Stomach (tissue), 4 donors: Measurements from ENCODE around the gene PNPLA6.

Experiments used
- EP300 ChIP-seq: sonication (generic); formaldehyde crosslinking; IDR thresholded peaks from one replicate; pipeline ENCODE4 v1.6.1; 2017; ENCODE audit warnings: antibody characterized with exemption
- POLR2A ChIP-seq, 4 donors: fragments of 450-650 bp; IDR thresholded peaks; one replicate each; pipeline ENCODE4 v1.6.1; 2016; ENCODE audit warnings: antibody characterized with exemption in 4 of 4, control low read depth in 2 of 4, mild to moderate bottlenecking in 1 of 4, moderate library complexity in 1 of 4
- POLR2AphosphoS5 ChIP-seq, 3 donors: sonication (generic); formaldehyde crosslinking; IDR thresholded peaks; one replicate each; pipeline ENCODE4 v1.6.1; 2016; ENCODE audit warnings: antibody characterized with exemption in 3 of 3
- TF ChIP-seq, protein P1 (sequence below), 7 experiments: fragments of 450-650 bp in 4 of 7; fragments of 200-600 bp in 3 of 7; sonication (generic) in 3 of 7; IDR thresholded peaks; one replicate each; pipeline ENCODE4 v1.5.1; 2016 to 2019; ENCODE audit warnings: antibody characterized with exemption in 7 of 7, control low read depth in 2 of 7, mild to moderate bottlenecking in 1 of 7

DNA sequence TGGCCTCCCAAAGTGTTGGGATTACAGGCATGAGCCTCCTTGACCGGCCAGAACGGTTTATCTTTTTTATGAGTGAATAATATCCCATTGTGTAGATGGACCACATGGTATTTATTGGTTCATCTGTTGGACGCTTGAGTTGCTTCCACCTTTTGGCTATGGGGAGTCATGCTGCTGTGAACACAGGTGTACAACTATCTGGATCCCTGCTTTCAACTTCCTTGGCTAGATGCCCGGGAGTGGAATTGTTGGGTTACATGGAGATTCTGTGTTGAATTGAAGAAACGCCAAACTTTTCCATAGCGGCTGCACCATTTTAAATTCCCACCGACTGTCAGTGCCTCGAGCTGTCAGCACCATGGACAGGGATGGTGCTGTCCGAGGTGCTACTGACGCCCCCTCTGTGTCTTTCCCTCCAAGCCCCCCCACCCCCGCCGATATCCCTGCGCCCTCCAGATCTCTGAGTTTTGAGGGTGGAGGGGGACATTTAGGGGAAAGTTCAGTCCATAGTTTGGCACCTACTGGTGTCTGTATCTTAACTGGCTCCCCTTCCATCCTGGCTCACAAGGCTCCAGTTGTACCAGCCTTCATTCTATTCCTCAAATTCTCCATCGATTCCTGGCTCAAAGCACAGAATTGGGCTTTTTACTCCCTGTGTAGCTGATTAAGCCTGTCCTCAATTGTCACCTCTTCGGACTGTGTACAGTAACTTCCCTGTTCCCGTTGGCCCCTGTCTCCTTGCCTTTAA lies 27.3 kb downstream of the PNPLA6 start:
- TF ChIP-seq, protein P1, sequence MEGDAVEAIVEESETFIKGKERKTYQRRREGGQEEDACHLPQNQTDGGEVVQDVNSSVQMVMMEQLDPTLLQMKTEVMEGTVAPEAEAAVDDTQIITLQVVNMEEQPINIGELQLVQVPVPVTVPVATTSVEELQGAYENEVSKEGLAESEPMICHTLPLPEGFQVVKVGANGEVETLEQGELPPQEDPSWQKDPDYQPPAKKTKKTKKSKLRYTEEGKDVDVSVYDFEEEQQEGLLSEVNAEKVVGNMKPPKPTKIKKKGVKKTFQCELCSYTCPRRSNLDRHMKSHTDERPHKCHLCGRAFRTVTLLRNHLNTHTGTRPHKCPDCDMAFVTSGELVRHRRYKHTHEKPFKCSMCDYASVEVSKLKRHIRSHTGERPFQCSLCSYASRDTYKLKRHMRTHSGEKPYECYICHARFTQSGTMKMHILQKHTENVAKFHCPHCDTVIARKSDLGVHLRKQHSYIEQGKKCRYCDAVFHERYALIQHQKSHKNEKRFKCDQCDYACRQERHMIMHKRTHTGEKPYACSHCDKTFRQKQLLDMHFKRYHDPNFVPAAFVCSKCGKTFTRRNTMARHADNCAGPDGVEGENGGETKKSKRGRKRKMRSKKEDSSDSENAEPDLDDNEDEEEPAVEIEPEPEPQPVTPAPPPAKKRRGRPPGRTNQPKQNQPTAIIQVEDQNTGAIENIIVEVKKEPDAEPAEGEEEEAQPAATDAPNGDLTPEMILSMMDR (IDR thresholded peaks at IDR 0.05) = no peak
- TF ChIP-seq POLR2AphosphoS5 (IDR thresholded peaks at IDR 0.05) (no peak), EP300 (no peak), POLR2A (IDR thresholded peaks at IDR 0.05) (no peak)
